ENCODE data around the gene ZDHHC12.

Gene ZDHHC12

DNA sequence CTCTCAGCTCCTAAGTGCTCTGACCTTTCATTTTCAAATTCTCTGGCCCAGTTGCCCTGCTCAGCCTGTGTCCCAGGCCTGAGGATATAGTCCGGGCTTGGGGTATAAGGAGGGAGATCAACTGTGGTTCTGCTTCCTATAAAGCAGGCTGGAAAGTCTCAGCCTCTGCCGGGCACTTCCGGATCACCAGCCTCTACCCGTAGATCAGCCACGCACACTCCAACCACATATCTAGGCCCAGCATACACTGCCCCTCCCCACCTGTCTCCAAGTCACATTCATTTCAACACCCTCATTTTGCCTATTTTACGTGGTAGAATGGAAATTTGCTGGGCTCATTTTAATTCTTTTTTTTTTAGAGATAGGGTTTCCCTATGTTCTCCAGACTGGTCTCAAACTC lies 44.7 kb upstream of the ZDHHC12 start:
- CTCF ChIA-PET, result no interaction called here
- H3K9me3 ChIP-seq (ENCODE audit: control extremely low read depth in 1 of 5, control insufficient read depth in 4 of 5, insufficient read depth in 2 of 5, low read depth in 1 of 5, low read length in 4 of 5), result no peaks in the 10 kb centered on the region

DNA sequence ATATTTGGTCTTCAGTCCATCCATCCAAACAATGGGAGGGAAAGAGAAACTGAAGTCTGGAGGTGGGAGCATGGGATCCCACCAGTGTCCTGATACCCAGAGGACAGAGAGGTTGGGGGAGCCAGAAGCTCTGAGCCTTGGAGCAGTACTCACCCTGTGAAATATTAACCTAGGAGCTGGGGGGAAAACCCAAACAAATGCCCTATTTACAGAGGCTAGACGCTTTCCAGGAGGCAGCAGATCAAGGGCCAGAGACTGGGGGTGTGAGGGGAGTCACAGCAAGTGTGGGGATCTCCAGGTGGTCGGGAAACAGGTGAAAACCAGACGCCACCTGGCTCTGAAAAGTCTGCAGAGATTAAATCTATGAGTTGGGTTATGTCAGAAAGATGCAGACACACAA lies 41.6 kb upstream of the ZDHHC12 start:
- ChIA-PET CTCF (interaction anchor here (1.4 to 2.1 kb wide), 2 partner anchors 17 to 34 kb away, joined by 3 to 8 read pairs; no protein-coding TSS in a partner anchor), POLR2A (no interaction called here)
- Histone ChIP-seq H3K4me1 (ENCODE audit: control extremely low read depth in 1 of 4, control insufficient read depth in 4 of 4, insufficient read depth in 4 of 4, low read length in 3 of 4) (peaks cover under 1 to 24% (median 15%) of the 10 kb centered on the region in 4 experiments), H3K27ac (ENCODE audit: insufficient read depth in 1 of 2, low read depth in 1 of 2, low read length in 2 of 2, poor library complexity in 1 of 2, severe bottlenecking in 2 of 2) (no peak overlapping the region), H3K36me3 (ENCODE audit: control insufficient read depth in 4 of 4, insufficient read depth in 4 of 4, low read length in 3 of 4) (peaks cover 6 to 15% (median 10%) of the 10 kb centered on the region in 4 experiments), H3K4me3 (ENCODE audit: control insufficient read depth in 1 of 7, extremely low read depth in 1 of 7, insufficient read depth in 4 of 7, low read depth in 2 of 7, low read length in 6 of 7) (no peak overlapping the region), H3K27me3 (replicated peaks in 2 of 5; ENCODE audit: control insufficient read depth in 4 of 5, insufficient read depth in 5 of 5, low read length in 4 of 5) (no peaks in the 10 kb centered on the region), H3K9me3 (ENCODE audit: control extremely low read depth in 1 of 5, control insufficient read depth in 4 of 5, insufficient read depth in 2 of 5, low read depth in 1 of 5, low read length in 4 of 5) (no peaks in the 10 kb centered on the region)
- WGBS (ENCODE audit: insufficient coverage), result 100% methylated on average over 3 of the region's 3 CpGs
- DNase-seq, result no peak

More for the DNA sequence above, 44.7 kb upstream of the ZDHHC12 start:
- Histone ChIP-seq H3K27me3 (replicated peaks in 2 of 5; ENCODE audit: control insufficient read depth in 4 of 5, insufficient read depth in 5 of 5, low read length in 4 of 5) (no peaks in the 10 kb centered on the region), H3K27ac (ENCODE audit: insufficient read depth in 1 of 2, low read depth in 1 of 2, low read length in 2 of 2, poor library complexity in 1 of 2, severe bottlenecking in 2 of 2) (no peak overlapping the region), H3K4me1 (ENCODE audit: control extremely low read depth in 1 of 4, control insufficient read depth in 4 of 4, insufficient read depth in 4 of 4, low read length in 3 of 4) (peaks cover 2 to 28% (median 19%) of the 10 kb centered on the region in 4 experiments), H3K4me3 (ENCODE audit: control insufficient read depth in 1 of 7, extremely low read depth in 1 of 7, insufficient read depth in 4 of 7, low read depth in 2 of 7, low read length in 6 of 7) (no peak overlapping the region), H3K36me3 (ENCODE audit: control insufficient read depth in 4 of 4, insufficient read depth in 4 of 4, low read length in 3 of 4) (peaks cover 3 to 15% (median 7%) of the 10 kb centered on the region in 4 experiments)
- POLR2A ChIA-PET, result no interaction called here
- no peak for DNase-seq
- 95% methylated on average over 6 of the region's 6 CpGs for WGBS (ENCODE audit: insufficient coverage)

DNA sequence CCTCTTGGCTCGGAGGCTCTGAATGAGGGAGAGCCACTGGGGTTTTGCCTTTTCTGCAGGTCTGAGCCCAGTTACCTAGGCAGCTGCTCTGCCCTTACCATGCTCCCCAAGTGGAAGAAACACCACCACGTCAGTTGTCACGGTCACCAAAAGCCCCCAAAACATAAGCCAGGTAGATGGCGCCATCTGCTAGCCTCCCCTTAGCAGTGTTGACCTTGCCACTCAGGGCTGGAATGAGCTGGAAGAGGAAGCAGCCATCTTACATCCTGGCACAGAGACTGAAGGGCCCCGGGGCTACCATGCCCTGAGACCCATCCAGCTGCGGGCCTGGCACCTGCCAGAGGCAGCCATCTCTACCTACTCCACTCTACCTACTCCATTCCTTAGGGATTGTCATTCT lies 40.4 kb upstream of the ZDHHC12 start:
- Histone ChIP-seq H3K36me3 (ENCODE audit: control insufficient read depth in 4 of 4, insufficient read depth in 4 of 4, low read length in 3 of 4) (peaks cover 6 to 15% (median 10%) of the 10 kb centered on the region in 4 experiments), H3K27ac (ENCODE audit: insufficient read depth in 1 of 2, low read depth in 1 of 2, low read length in 2 of 2, poor library complexity in 1 of 2, severe bottlenecking in 2 of 2) (no peak overlapping the region), H3K4me1 (ENCODE audit: control extremely low read depth in 1 of 4, control insufficient read depth in 4 of 4, insufficient read depth in 4 of 4, low read length in 3 of 4) (peaks cover 0 to 20% (median 11%) of the 10 kb centered on the region in 4 experiments), H3K9me3 (ENCODE audit: control extremely low read depth in 1 of 5, control insufficient read depth in 4 of 5, insufficient read depth in 2 of 5, low read depth in 1 of 5, low read length in 4 of 5) (no peaks in the 10 kb centered on the region), H3K27me3 (replicated peaks in 2 of 5; ENCODE audit: control insufficient read depth in 4 of 5, insufficient read depth in 5 of 5, low read length in 4 of 5) (no peaks in the 10 kb centered on the region), H3K4me3 (ENCODE audit: control insufficient read depth in 1 of 7, extremely low read depth in 1 of 7, insufficient read depth in 4 of 7, low read depth in 2 of 7, low read length in 6 of 7) (no peak overlapping the region)
- WGBS (ENCODE audit: insufficient coverage), result 85% methylated on average over 4 of the region's 6 CpGs
- peak in 2 of 3 donors; percentile 73 to 78 for DNase-seq
- ChIA-PET CTCF (interaction anchor here (0.9 to 2.1 kb wide), 5 partner anchors 18 to 65 kb away, joined by 3 to 8 read pairs (median 4); partner anchors contain the start of gene SPOUT1), POLR2A (interaction anchor here (1.0 kb wide), 1 partner anchor 16 kb away, joined by 3 read pairs; no protein-coding TSS in a partner anchor)

DNA sequence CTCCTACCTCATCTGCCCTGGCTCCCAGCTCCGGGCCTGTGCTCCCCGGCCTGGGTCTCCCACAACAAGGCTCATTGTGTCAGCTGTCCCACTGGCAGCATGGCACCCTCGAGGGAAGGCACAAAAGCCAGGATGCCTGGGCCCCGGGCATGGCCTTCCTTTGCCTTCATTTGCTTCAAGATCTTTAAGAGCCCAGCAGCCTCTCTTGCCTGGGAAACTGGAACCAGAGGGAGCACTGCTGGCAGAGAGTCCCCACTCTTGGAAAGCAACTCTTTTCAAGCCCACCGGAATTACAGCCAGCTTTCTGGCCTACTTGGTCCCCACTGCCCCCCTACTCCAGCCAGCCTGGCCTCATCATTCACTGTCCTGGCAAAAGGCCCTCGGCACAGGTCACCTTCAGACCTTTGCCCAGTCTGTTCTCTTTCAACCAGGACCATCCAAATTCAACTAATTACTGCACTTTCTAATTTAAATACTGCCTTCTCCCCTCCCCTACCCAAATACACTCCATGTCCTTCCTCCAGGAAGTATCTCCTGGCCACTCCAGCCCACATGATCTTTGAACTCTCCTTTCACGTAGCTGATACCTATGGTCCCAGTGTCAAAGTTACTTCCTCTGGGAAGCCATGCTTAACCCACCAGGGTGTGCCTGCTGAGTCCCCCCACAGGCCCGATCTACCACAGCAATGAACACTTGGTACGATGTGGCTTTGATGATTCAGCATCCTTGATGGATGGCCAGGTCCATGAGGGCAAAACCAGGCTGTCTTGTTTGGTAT lies 38.9 kb upstream of the ZDHHC12 start:
- DNase-seq, result peak in 2 of 3 donors; percentile 54 to 55
- Histone ChIP-seq H3K27me3 (replicated peaks in 2 of 5; ENCODE audit: control insufficient read depth in 4 of 5, insufficient read depth in 5 of 5, low read length in 4 of 5) (no peaks in the 10 kb centered on the region), H3K36me3 (ENCODE audit: control insufficient read depth in 4 of 4, insufficient read depth in 4 of 4, low read length in 3 of 4) (peaks cover 3 to 12% (median 9%) of the 10 kb centered on the region in 4 experiments), H3K27ac (ENCODE audit: insufficient read depth in 1 of 2, low read depth in 1 of 2, low read length in 2 of 2, poor library complexity in 1 of 2, severe bottlenecking in 2 of 2) (no peak overlapping the region), H3K4me3 (ENCODE audit: control insufficient read depth in 1 of 7, extremely low read depth in 1 of 7, insufficient read depth in 4 of 7, low read depth in 2 of 7, low read length in 6 of 7) (no peak overlapping the region), H3K9me3 (ENCODE audit: control extremely low read depth in 1 of 5, control insufficient read depth in 4 of 5, insufficient read depth in 2 of 5, low read depth in 1 of 5, low read length in 4 of 5) (no peaks in the 10 kb centered on the region), H3K4me1 (ENCODE audit: control extremely low read depth in 1 of 4, control insufficient read depth in 4 of 4, insufficient read depth in 4 of 4, low read length in 3 of 4) (peaks cover 0 to 20% (median 13%) of the 10 kb centered on the region in 4 experiments)
- ChIA-PET POLR2A (interaction anchor here (0.7 kb wide), 1 partner anchor 29 kb away, joined by 13 read pairs; no protein-coding TSS in a partner anchor), CTCF (interaction anchor here (1.2 to 1.5 kb wide), 4 partner anchors 8 to 49 kb away, joined by 3 to 7 read pairs (median 4); no protein-coding TSS in a partner anchor)
- WGBS (ENCODE audit: insufficient coverage), result 69% methylated on average over 6 of the region's 9 CpGs

DNA sequence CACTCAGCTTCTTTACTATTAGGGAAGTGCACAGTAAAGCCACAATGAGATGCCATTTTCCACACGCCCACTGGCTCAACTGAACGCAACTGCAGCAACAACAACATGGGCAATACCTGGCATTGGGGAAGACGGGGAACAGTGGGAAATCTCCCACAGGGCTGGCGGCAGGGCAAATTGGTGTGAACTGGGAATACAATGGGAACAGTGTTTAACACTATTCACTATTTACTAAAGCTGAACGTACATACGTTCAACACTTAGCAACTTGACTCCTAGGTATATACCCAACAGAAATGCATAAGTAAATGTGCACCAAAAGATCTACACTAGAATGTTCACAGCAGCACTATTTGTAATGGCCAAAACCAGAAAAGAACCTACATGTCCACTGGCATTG lies 33.7 kb upstream of the ZDHHC12 start:
- 87% methylated on average over 3 of the region's 6 CpGs for WGBS (ENCODE audit: insufficient coverage)
- POLR2A ChIA-PET, result interaction anchor here (0.5 kb wide), 1 partner anchor 9 kb away, joined by 6 read pairs; no protein-coding TSS in a partner anchor

DNA sequence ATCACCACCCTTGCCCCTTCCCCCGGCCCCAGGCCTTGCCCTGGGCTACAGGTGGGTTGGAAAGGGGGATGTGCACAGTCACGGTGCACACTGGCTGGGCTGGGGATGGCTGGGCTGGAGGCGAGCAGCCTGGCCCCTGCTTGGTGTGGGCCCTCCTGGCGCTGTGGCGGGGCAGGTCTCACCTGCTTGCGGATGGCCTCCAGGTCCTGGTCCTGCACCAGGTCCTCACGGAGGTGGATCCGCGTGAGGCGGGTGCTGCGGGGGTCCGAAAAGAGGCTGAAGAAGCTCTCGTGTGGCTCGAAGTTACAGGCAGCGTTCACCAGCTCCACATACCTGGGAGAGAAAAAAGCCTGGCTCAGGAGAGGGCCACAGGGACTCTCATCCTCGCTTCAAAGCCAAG lies 29.7 kb upstream of the ZDHHC12 start:
- no peaks in the 10 kb centered on the region for H3K9me3 ChIP-seq (ENCODE audit: control extremely low read depth in 1 of 5, control insufficient read depth in 4 of 5, insufficient read depth in 2 of 5, low read depth in 1 of 5, low read length in 4 of 5)
- no peaks in the 10 kb centered on the region for H3K27me3 ChIP-seq (replicated peaks in 2 of 5; ENCODE audit: control insufficient read depth in 4 of 5, insufficient read depth in 5 of 5, low read length in 4 of 5)
- ChIA-PET CTCF (interaction anchor here (1.1 to 1.5 kb wide), 2 partner anchors 9 kb away, joined by 3 to 4 read pairs; no protein-coding TSS in a partner anchor), POLR2A (no interaction called here)
- H3K4me3 ChIP-seq (ENCODE audit: control insufficient read depth in 1 of 7, extremely low read depth in 1 of 7, insufficient read depth in 4 of 7, low read depth in 2 of 7, low read length in 6 of 7), result no peak overlapping the region
- H3K4me1 ChIP-seq (ENCODE audit: control extremely low read depth in 1 of 4, control insufficient read depth in 4 of 4, insufficient read depth in 4 of 4, low read length in 3 of 4), result peaks cover 0 to 5% (median 1%) of the 10 kb centered on the region in 4 experiments
- 97% methylated on average over 16 of the region's 16 CpGs for WGBS (ENCODE audit: insufficient coverage)
- no peak overlapping the region for H3K27ac ChIP-seq (ENCODE audit: insufficient read depth in 1 of 2, low read depth in 1 of 2, low read length in 2 of 2, poor library complexity in 1 of 2, severe bottlenecking in 2 of 2)
- DNase-seq, result no peak
- H3K36me3 ChIP-seq (ENCODE audit: control insufficient read depth in 4 of 4, insufficient read depth in 4 of 4, low read length in 3 of 4), result peaks cover 13 to 62% (median 37%) of the 10 kb centered on the region in 4 experiments

More for the DNA sequence above, 33.7 kb upstream of the ZDHHC12 start:
- CTCF ChIA-PET, result interaction anchor here (1.0 kb wide), 1 partner anchor 24 kb away, joined by 3 read pairs; no protein-coding TSS in a partner anchor
- Histone ChIP-seq H3K4me3 (ENCODE audit: control insufficient read depth in 1 of 7, extremely low read depth in 1 of 7, insufficient read depth in 4 of 7, low read depth in 2 of 7, low read length in 6 of 7) (no peak overlapping the region), H3K4me1 (ENCODE audit: control extremely low read depth in 1 of 4, control insufficient read depth in 4 of 4, insufficient read depth in 4 of 4, low read length in 3 of 4) (peaks cover 0 to 5% (median 1%) of the 10 kb centered on the region in 4 experiments), H3K27ac (ENCODE audit: insufficient read depth in 1 of 2, low read depth in 1 of 2, low read length in 2 of 2, poor library complexity in 1 of 2, severe bottlenecking in 2 of 2) (no peak overlapping the region), H3K27me3 (replicated peaks in 2 of 5; ENCODE audit: control insufficient read depth in 4 of 5, insufficient read depth in 5 of 5, low read length in 4 of 5) (no peaks in the 10 kb centered on the region), H3K36me3 (ENCODE audit: control insufficient read depth in 4 of 4, insufficient read depth in 4 of 4, low read length in 3 of 4) (peaks cover 11 to 31% (median 25%) of the 10 kb centered on the region in 4 experiments), H3K9me3 (ENCODE audit: control extremely low read depth in 1 of 5, control insufficient read depth in 4 of 5, insufficient read depth in 2 of 5, low read depth in 1 of 5, low read length in 4 of 5) (no peaks in the 10 kb centered on the region)
- peak in 2 of 3 donors; percentile 44 to 46 for DNase-seq

All from common myeloid progenitor, CD34-positive (primary cell).